ENCODE results near the gene FAM53A.
"Not testable (repeated sequence)": the region's sequence is repeated elsewhere in the genome, so short reads cannot be mapped to it uniquely, and the experiment has no call there.

Gene FAM53A

GRCh38 chr4:1686440-1687036, 2.4 kb upstream of the FAM53A start:
- DNase-seq (ENCODE audit: low read depth in 2 of 2, low spot score in 1 of 2), result no peak

DNA sequence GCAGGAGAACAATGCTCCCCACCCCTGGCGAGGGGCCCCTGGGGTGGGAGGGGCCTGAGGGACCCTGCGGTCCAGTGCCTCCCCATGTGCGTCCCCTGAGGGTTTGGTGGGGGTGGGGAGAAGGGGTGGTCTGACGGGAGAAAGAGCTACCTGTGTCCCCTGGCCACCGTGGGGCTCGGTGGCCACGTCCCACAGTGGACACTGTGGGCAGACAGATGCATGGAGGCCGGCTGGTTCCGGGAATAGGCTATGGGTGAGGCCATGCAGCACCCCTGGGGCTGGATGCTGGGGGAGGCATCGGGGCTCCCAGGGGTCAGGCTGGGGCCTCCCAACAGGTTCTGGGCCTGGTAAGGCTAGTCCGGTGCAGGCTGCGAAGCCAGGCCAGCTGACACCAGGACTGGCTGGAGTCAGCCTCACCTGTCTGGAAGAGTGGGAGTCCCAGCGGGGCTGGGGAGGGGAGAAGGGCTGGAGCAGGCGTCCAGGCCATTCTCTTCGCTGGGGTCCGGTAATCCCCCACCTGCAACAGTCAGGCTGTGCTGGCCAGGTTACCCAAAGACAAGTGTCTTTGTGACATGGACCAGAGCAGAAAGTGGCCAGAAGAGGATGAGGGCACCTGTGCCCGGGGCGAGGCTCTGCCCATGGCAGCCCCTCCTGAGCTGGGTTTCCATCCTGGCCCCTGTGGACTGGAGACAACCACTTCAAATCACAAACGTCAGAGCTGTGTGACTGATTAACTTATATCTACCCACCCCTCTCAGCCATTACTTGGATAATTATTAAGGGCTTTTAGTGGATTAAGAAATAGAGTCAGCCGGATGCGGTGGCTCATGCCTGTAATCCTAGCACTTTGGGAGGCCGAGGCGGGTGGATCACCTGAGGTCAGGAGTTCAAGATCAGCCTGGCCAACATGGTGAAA, 1.4 kb upstream of the FAM53A start:
- DNase-seq (ENCODE audit: low read depth in 2 of 2, low spot score in 1 of 2), result no peak

DNA sequence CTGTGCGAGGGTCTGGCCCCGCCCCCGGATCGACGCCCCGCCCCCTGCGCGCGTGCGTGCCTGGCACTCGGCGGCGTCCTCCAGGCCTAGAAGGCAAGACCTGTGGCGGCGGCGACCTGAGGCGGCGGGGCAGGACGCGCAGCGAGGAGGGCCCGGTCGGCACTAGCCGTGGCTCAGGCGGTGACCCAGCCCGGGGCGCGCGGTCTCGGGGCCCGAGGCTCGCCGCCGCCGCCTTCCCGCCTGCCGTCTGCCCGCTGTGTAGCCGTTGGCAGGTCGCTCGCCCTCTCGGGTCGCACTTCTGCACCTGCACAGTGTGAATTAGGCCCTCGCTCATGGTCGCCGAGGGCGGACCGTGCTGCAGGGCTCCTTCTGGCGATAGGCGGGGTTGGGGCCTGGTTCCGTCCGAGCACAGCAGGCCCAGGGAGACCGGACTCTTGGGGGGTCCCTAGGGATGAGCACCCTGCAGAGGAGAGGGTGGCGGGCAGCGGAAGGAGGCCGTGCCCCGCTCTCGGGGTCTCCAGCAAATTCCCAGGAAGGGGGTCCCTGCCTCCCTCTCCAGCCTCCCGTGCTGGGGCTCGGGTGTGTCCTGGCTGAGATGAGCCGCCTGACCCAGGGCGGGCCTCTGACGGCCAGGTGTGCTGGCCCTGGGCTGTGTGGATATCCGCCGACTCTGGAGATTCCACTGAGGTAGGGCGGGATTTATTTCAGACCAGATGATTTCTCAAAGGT, 557 bp upstream of the FAM53A start:
- peak; percentile 79 to 86 for DNase-seq (ENCODE audit: low read depth in 2 of 2, low spot score in 1 of 2)

GRCh38 chr4:1683261-1683735, 815 bp downstream of the FAM53A start:
- no peak for DNase-seq (ENCODE audit: low read depth in 2 of 2, low spot score in 1 of 2)

DNA sequence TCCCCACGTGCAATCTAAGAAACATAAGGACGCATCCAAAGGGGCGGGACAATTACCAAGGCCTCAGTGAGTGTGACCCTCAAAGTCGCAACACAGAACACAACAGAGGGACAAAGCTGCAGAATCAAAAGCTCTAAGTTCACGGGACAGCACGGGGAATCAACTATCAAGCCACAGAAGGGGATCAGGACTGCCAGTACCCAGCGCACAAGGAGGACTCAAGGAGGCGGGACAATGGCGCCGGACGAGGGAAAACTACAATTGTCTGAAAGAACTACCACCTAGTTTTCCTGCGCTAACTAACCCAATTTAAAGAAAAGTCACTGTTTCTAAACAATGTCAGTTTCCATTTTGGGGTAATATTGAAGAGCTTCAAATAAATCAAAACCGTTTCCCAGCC, 1.3 kb downstream of the FAM53A start:
- DNase-seq (ENCODE audit: low read depth in 2 of 2, low spot score in 1 of 2), result no peak

- no peak for DNase-seq (ENCODE audit: low read depth in 2 of 2, low spot score in 1 of 2)
Measured at GRCh38 chr4:1678244-1678643, 5.9 kb downstream of the FAM53A start.

DNA sequence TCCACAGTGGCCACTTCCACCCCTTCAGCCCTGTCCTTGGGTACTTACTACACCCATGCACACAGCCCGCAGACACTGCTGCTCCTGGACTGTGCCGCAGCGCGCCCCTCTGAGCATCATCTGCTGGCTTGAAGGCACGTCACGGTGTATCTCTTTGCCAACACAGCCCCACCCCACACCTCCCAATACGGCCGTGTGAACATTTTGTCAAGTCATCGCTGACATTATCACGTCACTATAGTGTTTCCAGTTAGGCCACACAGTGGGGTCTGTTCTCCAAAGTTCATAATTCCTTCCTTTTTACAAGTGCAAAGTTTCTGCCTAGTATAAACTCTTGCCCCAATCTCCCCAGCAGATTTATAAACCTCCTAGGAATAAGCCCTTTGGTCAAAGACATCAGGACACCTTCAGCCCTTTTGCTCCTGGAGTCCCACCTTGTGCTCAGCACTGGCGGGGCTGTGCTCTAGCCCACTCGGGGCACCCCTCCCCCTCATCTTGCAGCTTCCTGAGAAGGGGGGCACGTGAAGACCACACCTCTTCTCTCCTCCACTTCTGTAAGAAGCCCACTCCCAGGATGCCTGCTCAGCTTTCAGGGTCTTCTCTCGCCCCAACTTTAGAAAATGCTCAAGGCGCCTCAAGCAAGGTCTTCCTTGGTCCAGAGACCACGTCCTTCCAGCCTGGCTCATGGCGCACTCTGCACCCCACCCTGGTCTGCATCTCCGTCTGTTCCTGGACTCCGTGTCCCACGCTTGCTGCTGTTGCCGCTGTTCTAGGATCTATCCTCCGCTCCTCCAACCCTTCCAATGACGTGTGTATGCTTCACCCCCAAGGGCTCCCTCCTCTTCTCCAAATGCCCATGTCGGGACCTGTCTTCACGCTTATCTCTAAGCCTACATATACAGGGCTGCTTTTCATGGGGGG, 7.2 kb downstream of the FAM53A start:
- no peak for DNase-seq (ENCODE audit: low read depth in 2 of 2, low spot score in 1 of 2)

DNA sequence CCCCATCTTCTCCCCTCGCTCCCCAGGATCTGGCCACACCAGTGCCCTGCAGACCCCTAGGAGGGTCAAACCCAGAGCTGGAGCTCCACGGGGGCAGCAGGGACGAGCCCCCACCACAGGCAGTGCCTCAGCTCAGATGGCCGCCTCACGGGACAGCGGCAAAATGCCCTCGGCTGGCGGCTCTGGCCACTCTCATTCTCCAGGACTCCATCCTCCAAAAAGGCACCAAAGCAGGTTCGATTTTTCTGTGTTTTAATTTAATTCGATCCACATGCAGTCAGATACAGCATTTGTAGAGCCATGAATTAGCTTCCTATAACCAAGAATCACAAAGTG, 8.3 kb downstream of the FAM53A start:
- DNase-seq (ENCODE audit: low read depth in 2 of 2, low spot score in 1 of 2), result no peak

GRCh38 chr4:1675136-1675801, 8.8 kb downstream of the FAM53A start:
- DNase-seq (ENCODE audit: low read depth in 2 of 2, low spot score in 1 of 2), result no peak

- no peak for DNase-seq (ENCODE audit: low read depth in 2 of 2, low spot score in 1 of 2)
Measured at GRCh38 chr4:1674682-1675081, 9.4 kb downstream of the FAM53A start.

DNA sequence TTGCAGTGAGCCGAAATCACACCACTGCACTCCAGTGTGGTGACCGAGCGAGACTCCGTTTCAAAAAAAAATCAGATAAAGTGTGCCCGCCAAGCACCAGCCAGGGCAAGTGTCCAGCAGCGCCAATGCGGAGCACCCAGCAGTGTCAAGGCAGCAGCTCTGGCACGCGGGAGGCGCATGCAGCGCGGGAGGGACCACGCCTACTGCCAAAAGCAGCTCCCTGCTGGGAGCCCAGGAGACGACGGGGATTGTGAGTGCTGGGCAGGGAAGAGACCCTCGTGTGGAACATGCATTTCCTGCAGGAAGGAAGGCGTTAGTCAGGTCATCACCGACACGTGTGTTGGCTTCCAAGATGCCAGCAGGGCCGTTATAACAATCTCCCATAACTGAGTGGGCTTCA, 10.4 kb downstream of the FAM53A start:
- no peak for DNase-seq (ENCODE audit: low read depth in 2 of 2, low spot score in 1 of 2)

- DNase-seq (ENCODE audit: low read depth in 2 of 2, low spot score in 1 of 2), result not testable (repeated sequence)
Measured at GRCh38 chr4:1671011-1671410, 13.1 kb downstream of the FAM53A start.

- DNase-seq (ENCODE audit: low read depth in 2 of 2, low spot score in 1 of 2), result no peak
Measured at GRCh38 chr4:1670279-1670678, 13.8 kb downstream of the FAM53A start.

DNA sequence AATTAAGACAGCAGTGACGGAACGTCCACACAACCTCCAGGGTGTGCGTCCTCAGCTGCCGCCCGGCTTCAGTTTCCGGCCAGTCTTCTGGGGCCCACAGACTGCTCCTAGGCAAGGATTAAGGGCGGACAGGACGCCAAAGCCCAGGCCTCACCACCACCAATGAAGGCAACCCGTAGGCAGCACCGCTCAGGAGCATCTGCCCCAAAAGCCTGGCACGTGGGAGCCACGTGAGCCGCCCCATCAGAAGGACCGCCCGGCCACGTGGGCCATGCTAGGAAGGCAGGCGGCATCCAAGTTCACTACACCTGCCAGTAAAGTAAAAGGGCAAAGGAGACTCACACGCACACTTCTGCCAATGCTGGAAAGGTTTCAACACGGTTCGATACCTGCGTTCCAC, 14.3 kb downstream of the FAM53A start:
- no peak for DNase-seq (ENCODE audit: low read depth in 2 of 2, low spot score in 1 of 2)

GRCh38 chr4:1669270-1669669, 14.8 kb downstream of the FAM53A start:
- DNase-seq (ENCODE audit: low read depth in 2 of 2, low spot score in 1 of 2), result no peak

GRCh38 chr4:1668488-1668840, 15.6 kb downstream of the FAM53A start:
- DNase-seq (ENCODE audit: low read depth in 2 of 2, low spot score in 1 of 2), result no peak

DNA sequence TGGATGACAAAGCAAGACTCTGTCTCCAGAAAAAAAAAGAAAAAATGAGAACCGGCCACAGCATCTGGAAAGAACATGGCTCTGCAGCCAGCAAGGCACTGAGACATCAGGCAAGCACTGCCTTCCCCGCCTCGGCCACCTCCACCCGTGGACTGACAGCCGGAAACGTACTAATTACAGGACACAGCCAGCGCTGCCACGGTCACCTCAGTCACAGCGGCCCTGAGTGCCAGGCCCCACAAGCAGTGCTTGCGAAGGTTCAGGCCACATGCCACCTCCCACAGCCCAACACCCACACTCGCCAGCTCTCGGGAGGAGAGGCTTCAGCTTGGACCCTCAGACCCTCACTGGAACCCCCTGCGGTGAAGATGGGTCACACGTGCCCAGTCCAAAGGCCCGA, 16.8 kb downstream of the FAM53A start:
- no peak for DNase-seq (ENCODE audit: low read depth in 2 of 2, low spot score in 1 of 2)

- no peak for DNase-seq (ENCODE audit: low read depth in 2 of 2, low spot score in 1 of 2)
Measured at GRCh38 chr4:1666391-1666790, 17.7 kb downstream of the FAM53A start.

DNA sequence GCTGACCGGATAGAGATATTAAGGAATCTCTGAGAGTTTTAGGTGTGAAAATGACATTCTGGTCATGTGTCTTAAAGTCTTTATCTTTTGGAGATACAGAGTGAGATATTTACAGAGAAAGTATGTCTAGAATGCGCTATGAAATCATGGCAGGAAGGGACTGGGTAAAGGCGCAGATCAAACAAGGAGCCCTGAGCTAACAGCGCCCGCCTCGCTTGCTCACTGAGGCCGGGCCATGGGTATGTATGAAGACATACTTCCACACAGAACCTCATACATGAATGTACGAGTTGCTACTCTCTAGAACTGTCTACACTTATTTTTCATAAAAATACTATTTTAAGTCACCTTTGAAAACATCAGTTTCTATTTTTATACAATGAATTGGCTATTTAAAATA, 20.0 kb downstream of the FAM53A start:
- DNase-seq (ENCODE audit: low read depth in 2 of 2, low spot score in 1 of 2), result no peak

- no peak for DNase-seq (ENCODE audit: low read depth in 2 of 2, low spot score in 1 of 2)
Measured at GRCh38 chr4:1663549-1663948, 20.6 kb downstream of the FAM53A start.

GRCh38 chr4:1661695-1662094, 22.4 kb downstream of the FAM53A start:
- no peak for DNase-seq (ENCODE audit: low read depth in 2 of 2, low spot score in 1 of 2)

Measured in stimulated activated CD8-positive, alpha-beta memory T cell treated with anti-CD3 and anti-CD28 coated beads, Interleukin-4, amount 100 ng/mL, for 1 hour (primary cell).